Measurements from ENCODE around the gene BAK1.

- TF ChIP-seq CTCF (optimal IDR thresholded peaks at IDR 0.05 in 1 of 3, IDR thresholded peaks at IDR 0.05 in 1 of 3, conservative IDR thresholded peaks at IDR 0.05 in 1 of 3; ENCODE audit: extremely low read depth in 1 of 3, insufficient read depth in 2 of 3, low read length in 3 of 3) = no peak
- TF ChIP-seq EZH2 (IDR thresholded peaks at IDR 0.05; ENCODE audit: low read length) = no peak
Measured at GRCh38 chr6:33599413-33599938, 19.4 kb upstream of the BAK1 start.

Data from keratinocyte (primary cell).